Measurements from ENCODE around the gene NSA2. TPM values are rescaled to one million over a fixed set of nuclear protein-coding genes. Genes with fewer than 3 reads are reported as not detected.
A peak's percentile ranks its signal among the peaks of the same experiment; 100 is the strongest.
"Not testable (repeated sequence)": the region's sequence is repeated elsewhere in the genome, so short reads cannot be mapped to it uniquely, and the experiment has no call there.

NSA2 gene
- total and polyA plus RNA-seq, 7 experiments from 2014 or later, result 49.4 to 153 (median 97.9) TPM

- H3K4me1 Mint-ChIP-seq; CTCF ChIA-PET; DNase-seq; H3K27ac Mint-ChIP-seq; H3K4me1 ChIP-seq (ENCODE audit: control insufficient read depth in 2 of 2, insufficient read depth in 2 of 2, low read length in 2 of 2); H3K9me3 Mint-ChIP-seq; POLR2A ChIA-PET; intact Hi-C loops (cut with micrococcal nuclease); ATAC-seq; H3K4me3 ChIP-seq (ENCODE audit: low read length); H3K27me3 Mint-ChIP-seq; H3K4me3 Mint-ChIP-seq; H3K9me3 ChIP-seq (ENCODE audit: control insufficient read depth in 2 of 3, low read length in 3 of 3); H3K27ac ChIP-seq (ENCODE audit: low read depth, low read length); H3K27me3 ChIP-seq (ENCODE audit: control insufficient read depth in 2 of 2, insufficient read depth in 2 of 2, low read length in 2 of 2): not testable (repeated sequence)
- H3K36me3 Mint-ChIP-seq, result peaks cover 16 to 66% (median 50%) of the 10 kb centered on the region in 5 donors
- peaks cover 0 to 46% (median 6%) of the 10 kb centered on the region in 3 experiments for H3K36me3 ChIP-seq (ENCODE audit: control insufficient read depth in 2 of 3, insufficient read depth in 3 of 3, low read length in 3 of 3)
Measured at GRCh38 chr5:74748742-74749141, 18.3 kb upstream of the NSA2 start.

GRCh38 chr5:74761241-74761640 lies 5.8 kb upstream of the NSA2 start:
- Histone ChIP-seq H3K36me3 (ENCODE audit: control insufficient read depth in 2 of 3, insufficient read depth in 3 of 3, low read length in 3 of 3) (peaks cover 0 to 23% (median 16%) of the 10 kb centered on the region in 3 experiments), H3K4me3 (ENCODE audit: low read length) (no peak overlapping the region), H3K9me3 (ENCODE audit: control insufficient read depth in 2 of 3, low read length in 3 of 3) (no peaks in the 10 kb centered on the region), H3K27ac (ENCODE audit: low read depth, low read length) (no peak overlapping the region), H3K4me1 (ENCODE audit: control insufficient read depth in 2 of 2, insufficient read depth in 2 of 2, low read length in 2 of 2) (peaks cover 12% of the 10 kb centered on the region in 2 donors), H3K27me3 (ENCODE audit: control insufficient read depth in 2 of 2, insufficient read depth in 2 of 2, low read length in 2 of 2) (no peaks in the 10 kb centered on the region)
- DNase-seq (no peak), ATAC-seq (no peak)
- peak overlapping the region in 1 of 9 donors; percentile 20 for H3K27ac Mint-ChIP-seq
- H3K9me3 Mint-ChIP-seq, result peaks cover 0 to 5% (median 0%) of the 10 kb centered on the region in 11 donors
- intact Hi-C loops (cut with micrococcal nuclease), result loop anchor here in 1 of 2 donors (10.0 kb wide), 1 partner anchor 474 kb away; the partner anchor contains the start of gene ANKRD31
- H3K4me3 Mint-ChIP-seq, result no peak overlapping the region
- ChIA-PET POLR2A (no interaction called here), CTCF (interaction anchor here (1.0 kb wide), 1 partner anchor 158 kb away, joined by 4 read pairs; no protein-coding TSS in a partner anchor)
- H3K4me1 Mint-ChIP-seq, result peaks cover 6 to 42% (median 30%) of the 10 kb centered on the region in 7 donors
- peaks cover 9 to 46% (median 23%) of the 10 kb centered on the region in 5 donors for H3K36me3 Mint-ChIP-seq
- no peaks in the 10 kb centered on the region for H3K27me3 Mint-ChIP-seq

GRCh38 chr5:74762599-74762998 lies 4.5 kb upstream of the NSA2 start:
- intact Hi-C loops (cut with micrococcal nuclease), result loop anchor here in 1 of 2 donors (10.0 kb wide), 1 partner anchor 472 kb away; the partner anchor contains the start of gene ANKRD31
- Histone ChIP-seq H3K27ac (ENCODE audit: low read depth, low read length) (no peak overlapping the region), H3K9me3 (ENCODE audit: control insufficient read depth in 2 of 3, low read length in 3 of 3) (no peaks in the 10 kb centered on the region), H3K36me3 (ENCODE audit: control insufficient read depth in 2 of 3, insufficient read depth in 3 of 3, low read length in 3 of 3) (peaks cover 0 to 28% (median 12%) of the 10 kb centered on the region in 3 experiments), H3K4me3 (ENCODE audit: low read length) (no peak overlapping the region), H3K4me1 (ENCODE audit: control insufficient read depth in 2 of 2, insufficient read depth in 2 of 2, low read length in 2 of 2) (peaks cover 13 to 14% of the 10 kb centered on the region in 2 donors), H3K27me3 (ENCODE audit: control insufficient read depth in 2 of 2, insufficient read depth in 2 of 2, low read length in 2 of 2) (no peaks in the 10 kb centered on the region)
- ChIA-PET POLR2A (no interaction called here), CTCF (interaction anchor here (1.7 kb wide), 1 partner anchor 104 kb away, joined by 3 read pairs; no protein-coding TSS in a partner anchor)
- H3K4me1 Mint-ChIP-seq, result peaks cover 6 to 56% (median 42%) of the 10 kb centered on the region in 7 donors
- no peak overlapping the region for H3K4me3 Mint-ChIP-seq
- no peaks in the 10 kb centered on the region for H3K9me3 Mint-ChIP-seq
- H3K27me3 Mint-ChIP-seq, result no peaks in the 10 kb centered on the region
- no peak for DNase-seq
- peaks cover 11 to 34% (median 15%) of the 10 kb centered on the region in 5 donors for H3K36me3 Mint-ChIP-seq
- no peak overlapping the region for H3K27ac Mint-ChIP-seq
- no peak for ATAC-seq

GRCh38 chr5:74763504-74763903 lies 3.5 kb upstream of the NSA2 start:
- Histone ChIP-seq H3K4me1 (ENCODE audit: control insufficient read depth in 2 of 2, insufficient read depth in 2 of 2, low read length in 2 of 2) (peaks cover 22% of the 10 kb centered on the region in 2 donors), H3K9me3 (ENCODE audit: control insufficient read depth in 2 of 3, low read length in 3 of 3) (no peaks in the 10 kb centered on the region), H3K4me3 (ENCODE audit: low read length) (no peak overlapping the region), H3K36me3 (ENCODE audit: control insufficient read depth in 2 of 3, insufficient read depth in 3 of 3, low read length in 3 of 3) (peaks cover 0 to 20% (median 5%) of the 10 kb centered on the region in 3 experiments), H3K27me3 (ENCODE audit: control insufficient read depth in 2 of 2, insufficient read depth in 2 of 2, low read length in 2 of 2) (no peaks in the 10 kb centered on the region), H3K27ac (ENCODE audit: low read depth, low read length) (no peak overlapping the region)
- ChIA-PET CTCF (interaction anchor here (1.7 kb wide), 1 partner anchor 103 kb away, joined by 3 read pairs; no protein-coding TSS in a partner anchor), POLR2A (no interaction called here)
- DNase-seq (no peak), ATAC-seq (no peak)
- Mint-ChIP-seq H3K4me1 (peaks cover 12 to 65% (median 51%) of the 10 kb centered on the region in 7 donors), H3K27me3 (no peaks in the 10 kb centered on the region), H3K36me3 (peaks cover 7 to 27% (median 10%) of the 10 kb centered on the region in 5 donors), H3K27ac (no peak overlapping the region), H3K4me3 (no peak overlapping the region), H3K9me3 (no peaks in the 10 kb centered on the region)
- intact Hi-C loops (cut with micrococcal nuclease), result loop anchor here in 1 of 2 donors (10.0 kb wide), 1 partner anchor 471 kb away; the partner anchor contains the start of gene ANKRD31

GRCh38 chr5:74765201-74765600 lies 1.8 kb upstream of the NSA2 start:
- DNase-seq (no peak), ATAC-seq (no peak)
- Histone ChIP-seq H3K4me3 (ENCODE audit: low read length) (no peak overlapping the region), H3K27me3 (ENCODE audit: control insufficient read depth in 2 of 2, insufficient read depth in 2 of 2, low read length in 2 of 2) (no peaks in the 10 kb centered on the region), H3K27ac (ENCODE audit: low read depth, low read length) (no peak overlapping the region), H3K4me1 (ENCODE audit: control insufficient read depth in 2 of 2, insufficient read depth in 2 of 2, low read length in 2 of 2) (peaks cover 22% of the 10 kb centered on the region in 2 donors), H3K9me3 (ENCODE audit: control insufficient read depth in 2 of 3, low read length in 3 of 3) (no peaks in the 10 kb centered on the region), H3K36me3 (ENCODE audit: control insufficient read depth in 2 of 3, insufficient read depth in 3 of 3, low read length in 3 of 3) (peaks cover 5 to 24% (median 6%) of the 10 kb centered on the region in 3 experiments)
- Mint-ChIP-seq H3K9me3 (no peaks in the 10 kb centered on the region), H3K36me3 (peaks cover 8 to 23% (median 10%) of the 10 kb centered on the region in 5 donors), H3K27ac (peak overlapping the region in 7 of 9 donors; percentile 7 to 59 (median 23)), H3K4me3 (peak overlapping the region; percentile 12 to 100 (median 80)), H3K4me1 (peaks cover 12 to 69% (median 50%) of the 10 kb centered on the region in 7 donors), H3K27me3 (no peaks in the 10 kb centered on the region)
- intact Hi-C loops (cut with micrococcal nuclease), result loop anchor here (5.0 to 10.0 kb wide), 4 partner anchors 188 to 952 kb away; partner anchors contain the start of genes ANKRD31 (in 1 of the 2) and POC5 (in 1 of the 2)
- CTCF ChIA-PET, result no interaction called here
- POLR2A ChIA-PET, result no interaction called here

- Histone ChIP-seq H3K4me1 (ENCODE audit: control insufficient read depth in 2 of 2, insufficient read depth in 2 of 2, low read length in 2 of 2) (peaks cover 22% of the 10 kb centered on the region in 2 donors), H3K4me3 (ENCODE audit: low read length) (peak overlapping the region; percentile 98), H3K36me3 (ENCODE audit: control insufficient read depth in 2 of 3, insufficient read depth in 3 of 3, low read length in 3 of 3) (peaks cover 5 to 26% (median 9%) of the 10 kb centered on the region in 3 experiments), H3K9me3 (ENCODE audit: control insufficient read depth in 2 of 3, low read length in 3 of 3) (no peaks in the 10 kb centered on the region), H3K27ac (ENCODE audit: low read depth, low read length) (no peak overlapping the region), H3K27me3 (ENCODE audit: control insufficient read depth in 2 of 2, insufficient read depth in 2 of 2, low read length in 2 of 2) (no peaks in the 10 kb centered on the region)
- H3K27me3 Mint-ChIP-seq, result no peaks in the 10 kb centered on the region
- ChIA-PET POLR2A (interaction anchor here (0.8 kb wide), 1 partner anchor 8 kb away, joined by 3 read pairs; no protein-coding TSS in a partner anchor), CTCF (interaction anchor here (0.8 kb wide), 1 partner anchor 101 kb away, joined by 3 read pairs; no protein-coding TSS in a partner anchor)
- DNase-seq (peak in 1 of 9 donors; percentile 4), ATAC-seq (no peak)
- peak overlapping the region; percentile 97 to 100 (median 99) for H3K4me3 Mint-ChIP-seq
- peak overlapping the region in 4 of 9 donors; percentile 95 to 97 (median 96) for H3K27ac Mint-ChIP-seq
- H3K9me3 Mint-ChIP-seq, result no peaks in the 10 kb centered on the region
- peaks cover 8 to 22% (median 16%) of the 10 kb centered on the region in 5 donors for H3K36me3 Mint-ChIP-seq
- intact Hi-C loops (cut with micrococcal nuclease), result loop anchor here (1.0 to 10.0 kb wide), 10 partner anchors 137 to 1491 kb away; partner anchors contain the start of genes CERT1 (in 2 of the 2), POLK (in 2 of the 2), ANKRA2 (in 1 of the 2) and ANKRD31 (in 1 of the 2)
- H3K4me1 Mint-ChIP-seq, result peaks cover 12 to 61% (median 43%) of the 10 kb centered on the region in 7 donors
Measured at GRCh38 chr5:74765929-74766328, 1.1 kb upstream of the NSA2 start.

All from naive thymus-derived CD4-positive, alpha-beta T cell (primary cell).